PC-9 (cell line): ENCODE measurements around the gene SPESP1.

Experiments
- CTCF ChIP-seq: fragments of 200-600 bp; sonication (generic); conservative IDR thresholded peaks from 2 replicates; pipeline ENCODE4 v1.6.1; 2017; ENCODE audit warnings: mixed run types, antibody characterized with exemption, mild to moderate bottlenecking, moderate library complexity
- EZH2 ChIP-seq: fragments of 200-600 bp; sonication (generic); IDR thresholded peaks from 2 replicates; pipeline ENCODE4 v1.8.0; 2017; ENCODE audit warnings: antibody characterized with exemption, low read depth

DNA sequence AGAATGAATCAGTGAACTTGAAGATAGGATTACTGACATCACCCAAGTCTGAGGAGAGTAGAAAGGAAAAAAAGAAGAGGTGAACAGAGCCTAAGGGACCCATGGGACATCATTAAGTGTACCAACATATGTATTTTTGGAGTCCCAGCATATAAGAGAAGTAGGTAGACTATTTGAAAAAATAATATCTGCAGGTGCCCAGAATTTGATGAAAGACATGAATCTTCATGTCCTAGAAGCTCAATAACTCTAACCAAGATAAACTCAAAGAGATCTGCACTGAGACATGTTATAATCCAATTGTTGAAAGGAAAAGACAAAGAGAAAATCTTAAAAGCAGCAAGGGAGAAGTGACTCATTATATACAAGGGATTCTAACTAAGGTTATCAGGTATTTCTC, 39.0 kb downstream of the SPESP1 start:
- TF ChIP-seq CTCF, result no peak
- TF ChIP-seq EZH2, result no peak
